ENCODE measurements around the gene UROC1. TPM values are rescaled to one million over a fixed set of nuclear protein-coding genes. Genes with fewer than 3 reads are reported as not detected.

The UROC1 gene
- total RNA-seq, 3 donors from 2014 or later, result not detected

DNA sequence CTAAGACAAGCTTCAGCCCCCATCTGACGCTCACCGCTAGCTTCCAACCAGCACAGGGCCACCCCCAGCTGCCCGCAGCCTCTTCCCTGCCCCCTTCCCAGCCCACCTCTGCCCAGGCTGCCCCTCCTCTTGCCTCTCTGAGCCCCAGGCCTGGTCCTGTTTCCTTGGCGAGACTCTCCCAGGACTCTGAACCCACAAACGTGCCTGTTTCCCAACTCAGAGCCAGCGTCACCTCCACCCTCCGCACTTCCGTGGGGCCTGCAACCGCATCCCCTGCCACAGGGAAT is 76.9 kb downstream of the UROC1 start:
- H3K9me3 ChIP-seq, result no peaks in the 10 kb centered on the region
- H3K4me1 ChIP-seq (ENCODE audit: low read depth), result no peaks in the 10 kb centered on the region
- intact Hi-C loops (cut with DNase I, micrococcal nuclease), result no loop called here
- no peak overlapping the region for H3K4me3 ChIP-seq
- no peaks in the 10 kb centered on the region for H3K36me3 ChIP-seq (ENCODE audit: low read depth)
- TF ChIP-seq, protein P1, sequence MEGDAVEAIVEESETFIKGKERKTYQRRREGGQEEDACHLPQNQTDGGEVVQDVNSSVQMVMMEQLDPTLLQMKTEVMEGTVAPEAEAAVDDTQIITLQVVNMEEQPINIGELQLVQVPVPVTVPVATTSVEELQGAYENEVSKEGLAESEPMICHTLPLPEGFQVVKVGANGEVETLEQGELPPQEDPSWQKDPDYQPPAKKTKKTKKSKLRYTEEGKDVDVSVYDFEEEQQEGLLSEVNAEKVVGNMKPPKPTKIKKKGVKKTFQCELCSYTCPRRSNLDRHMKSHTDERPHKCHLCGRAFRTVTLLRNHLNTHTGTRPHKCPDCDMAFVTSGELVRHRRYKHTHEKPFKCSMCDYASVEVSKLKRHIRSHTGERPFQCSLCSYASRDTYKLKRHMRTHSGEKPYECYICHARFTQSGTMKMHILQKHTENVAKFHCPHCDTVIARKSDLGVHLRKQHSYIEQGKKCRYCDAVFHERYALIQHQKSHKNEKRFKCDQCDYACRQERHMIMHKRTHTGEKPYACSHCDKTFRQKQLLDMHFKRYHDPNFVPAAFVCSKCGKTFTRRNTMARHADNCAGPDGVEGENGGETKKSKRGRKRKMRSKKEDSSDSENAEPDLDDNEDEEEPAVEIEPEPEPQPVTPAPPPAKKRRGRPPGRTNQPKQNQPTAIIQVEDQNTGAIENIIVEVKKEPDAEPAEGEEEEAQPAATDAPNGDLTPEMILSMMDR (IDR thresholded peaks at IDR 0.05), result no peak
- ATAC-seq (no peak), DNase-seq (no peak)

DNA sequence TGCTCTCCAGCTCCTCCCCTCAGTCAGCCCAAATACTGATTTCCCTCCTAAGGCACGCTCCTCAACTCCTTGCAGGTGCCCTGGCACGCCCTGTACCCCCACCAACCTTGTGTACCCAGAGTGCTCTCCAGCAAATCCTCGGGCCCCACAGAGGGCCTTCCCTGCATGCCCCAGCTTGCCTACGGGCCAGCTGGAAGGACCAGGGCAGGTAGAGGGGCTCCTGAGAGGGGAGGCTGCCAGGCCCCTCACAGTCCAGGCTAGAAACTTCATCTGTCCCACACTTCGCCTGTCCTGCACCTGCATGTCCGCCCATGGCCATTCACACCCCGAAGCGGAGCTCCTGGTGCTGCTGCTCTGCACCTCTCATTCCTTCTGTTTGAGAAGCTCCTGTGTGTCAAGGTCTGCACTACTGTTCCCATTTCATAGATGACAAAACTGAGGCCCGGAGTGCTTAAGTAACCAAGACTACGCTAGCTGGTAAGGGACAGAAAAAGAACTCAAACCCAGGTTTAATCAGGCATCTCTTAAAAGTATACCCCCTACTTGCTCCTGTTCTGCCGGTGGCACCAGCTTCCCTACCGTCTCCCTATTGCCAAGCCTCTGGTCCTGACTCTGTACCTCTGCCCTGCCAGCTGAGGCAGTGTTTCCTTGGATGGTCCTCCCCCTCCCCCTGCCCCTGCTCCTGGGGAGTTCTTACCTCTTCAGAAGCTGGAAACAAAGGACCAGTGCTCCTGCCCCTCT is 77.4 kb downstream of the UROC1 start:
- no peaks in the 10 kb centered on the region for H3K4me1 ChIP-seq (ENCODE audit: low read depth)
- intact Hi-C loops (cut with DNase I, micrococcal nuclease), result no loop called here
- no peak overlapping the region for H3K4me3 ChIP-seq
- TF ChIP-seq, protein P1 (IDR thresholded peaks at IDR 0.05), result no peak
- ATAC-seq (no peak), DNase-seq (no peak)
- no peaks in the 10 kb centered on the region for H3K36me3 ChIP-seq (ENCODE audit: low read depth)
- no peaks in the 10 kb centered on the region for H3K9me3 ChIP-seq

DNA sequence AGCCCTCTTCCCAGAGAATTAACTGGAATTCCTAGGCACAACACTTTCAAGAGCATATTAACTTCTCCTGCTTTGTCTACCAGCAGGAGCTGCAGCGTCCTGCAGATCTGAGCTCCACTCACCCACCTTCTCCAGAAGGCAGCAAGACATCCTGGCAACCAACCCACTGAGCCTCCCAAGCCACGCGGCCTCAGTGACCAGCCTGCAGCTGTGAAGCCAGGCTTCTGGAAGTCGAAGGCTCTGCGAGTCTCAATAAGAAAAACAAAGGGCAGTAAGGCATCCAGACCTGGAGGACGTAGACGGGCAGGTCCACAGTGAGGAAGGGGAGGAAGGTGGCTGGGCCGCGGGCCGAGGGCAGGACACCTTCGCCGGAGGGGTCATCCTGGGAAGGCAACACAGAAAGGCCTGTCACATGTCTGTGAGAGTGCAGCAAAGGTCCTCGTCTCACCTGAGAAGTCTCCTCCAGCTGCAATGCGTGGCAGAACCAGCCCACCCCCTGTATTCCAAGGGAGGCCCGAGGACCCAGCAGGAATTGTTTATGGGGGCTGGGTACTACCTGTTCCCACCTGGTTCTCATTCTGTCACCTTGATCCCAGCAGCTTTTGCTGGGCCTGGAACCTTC is 78.1 kb downstream of the UROC1 start:
- no peak for ATAC-seq
- TF ChIP-seq, protein P1 (IDR thresholded peaks at IDR 0.05), result no peak
- intact Hi-C loops (cut with DNase I, micrococcal nuclease), result no loop called here
- H3K4me1 ChIP-seq (ENCODE audit: low read depth), result no peaks in the 10 kb centered on the region
- no peak overlapping the region for H3K4me3 ChIP-seq
- H3K9me3 ChIP-seq, result no peaks in the 10 kb centered on the region
- DNase-seq, result no peak
- H3K36me3 ChIP-seq (ENCODE audit: low read depth), result no peaks in the 10 kb centered on the region

DNA sequence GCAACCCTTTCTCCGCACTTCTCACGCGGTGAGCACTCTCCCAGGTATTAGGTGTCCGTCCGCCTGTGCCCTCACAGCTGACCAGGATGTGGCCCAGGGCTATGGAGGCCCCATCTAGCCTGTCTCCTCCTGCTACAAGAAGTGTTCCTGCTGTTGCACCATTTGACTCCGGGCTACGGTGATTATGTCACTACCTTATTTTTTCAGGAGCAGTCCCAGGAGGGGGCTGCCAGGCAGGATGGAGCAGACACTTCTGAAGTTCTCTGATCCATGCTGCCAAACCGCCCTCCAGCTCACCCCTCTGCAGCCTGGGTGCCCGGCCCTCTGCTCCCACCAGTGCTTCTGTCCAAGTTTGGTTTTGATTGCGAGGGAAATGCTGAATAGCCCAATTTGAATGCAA is 78.8 kb downstream of the UROC1 start:
- TF ChIP-seq, protein P1 (IDR thresholded peaks at IDR 0.05), result no peak
- H3K36me3 ChIP-seq (ENCODE audit: low read depth), result no peaks in the 10 kb centered on the region
- no peaks in the 10 kb centered on the region for H3K4me1 ChIP-seq (ENCODE audit: low read depth)
- DNase-seq (no peak), ATAC-seq (no peak)
- no peaks in the 10 kb centered on the region for H3K9me3 ChIP-seq
- no peak overlapping the region for H3K4me3 ChIP-seq
- intact Hi-C loops (cut with DNase I, micrococcal nuclease), result no loop called here

DNA sequence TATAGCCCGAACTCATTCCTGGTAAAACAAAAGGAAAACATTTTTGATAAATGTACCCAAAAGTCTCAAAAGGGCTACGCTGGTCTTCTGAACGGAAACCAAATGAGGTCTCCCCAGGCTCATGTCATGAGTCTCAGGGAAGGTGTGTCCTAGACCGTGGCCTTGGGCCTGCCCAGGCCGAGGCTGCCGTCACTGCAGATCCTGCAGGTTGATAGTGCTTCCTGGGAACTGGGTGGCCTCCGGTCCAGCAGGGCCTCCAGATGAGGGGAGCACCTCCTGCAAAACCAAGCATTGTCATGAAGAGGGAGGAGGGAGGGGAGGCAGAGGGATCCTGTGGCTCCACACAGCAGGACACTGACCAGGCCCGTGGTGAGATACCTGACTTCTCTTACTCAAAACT is 79.4 kb downstream of the UROC1 start:
- intact Hi-C loops (cut with DNase I, micrococcal nuclease), result no loop called here
- H3K4me1 ChIP-seq (ENCODE audit: low read depth), result no peaks in the 10 kb centered on the region
- no peak overlapping the region for H3K4me3 ChIP-seq
- H3K36me3 ChIP-seq (ENCODE audit: low read depth), result no peaks in the 10 kb centered on the region
- TF ChIP-seq, protein P1 (IDR thresholded peaks at IDR 0.05), result no peak
- DNase-seq, result no peak
- no peaks in the 10 kb centered on the region for H3K9me3 ChIP-seq
- no peak for ATAC-seq

All from mucosa of descending colon (tissue), 3 donors.